Fibroblast of lung (primary cell): ENCODE data around the gene EOGT.

Experiments used
- EZH2 ChIP-seq: IDR thresholded peaks from 2 replicates; pipeline ENCODE4 v1.5.1; 2012; ENCODE audit warnings: low read length, control low read depth, mild to moderate bottlenecking; ENCODE audit errors: missing control alignments
- TF ChIP-seq, protein P1 (sequence below), 2 donors: IDR thresholded peaks in 1 of 2; conservative IDR thresholded peaks in 1 of 2; 1 replicate in 1 of 2; 2 replicates in 1 of 2; pipeline ENCODE4 v1.5.1; 2011 to 2012; ENCODE audit warnings: low read length in 2 of 2, control low read depth in 1 of 2, inconsistent platforms in 1 of 2, low read depth in 1 of 2, mild to moderate bottlenecking in 1 of 2

DNA sequence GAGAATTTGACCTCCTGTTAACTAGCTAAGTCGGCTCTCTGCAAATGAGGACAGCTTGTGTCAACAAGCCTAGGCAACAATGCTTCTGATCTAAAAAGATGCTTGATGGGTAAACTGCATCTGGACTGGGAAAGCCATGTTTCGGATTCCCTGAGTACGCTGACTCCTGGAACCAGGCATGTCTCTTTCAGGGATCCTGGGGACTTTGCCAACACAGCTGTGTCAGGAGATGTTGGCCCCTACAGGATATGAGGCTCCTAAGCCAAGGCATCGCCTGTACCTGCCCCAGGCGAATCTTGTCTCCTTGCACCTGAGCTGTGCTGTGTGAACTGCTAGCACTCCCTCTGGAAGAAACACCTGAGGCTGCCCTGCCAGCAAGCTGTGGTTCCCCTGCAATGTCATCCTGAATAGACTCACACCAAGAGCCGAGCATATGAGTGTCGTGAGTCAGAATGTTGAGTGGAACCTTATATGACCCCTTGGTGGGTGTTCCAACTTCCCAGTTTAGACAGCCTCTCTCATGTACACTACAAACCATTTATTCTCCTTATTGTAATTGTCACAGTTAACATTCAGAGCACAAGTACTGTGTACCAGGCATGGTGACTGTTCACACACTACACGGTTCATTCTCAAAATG is 17.0 kb downstream of the EOGT start:
- TF ChIP-seq, protein P1, sequence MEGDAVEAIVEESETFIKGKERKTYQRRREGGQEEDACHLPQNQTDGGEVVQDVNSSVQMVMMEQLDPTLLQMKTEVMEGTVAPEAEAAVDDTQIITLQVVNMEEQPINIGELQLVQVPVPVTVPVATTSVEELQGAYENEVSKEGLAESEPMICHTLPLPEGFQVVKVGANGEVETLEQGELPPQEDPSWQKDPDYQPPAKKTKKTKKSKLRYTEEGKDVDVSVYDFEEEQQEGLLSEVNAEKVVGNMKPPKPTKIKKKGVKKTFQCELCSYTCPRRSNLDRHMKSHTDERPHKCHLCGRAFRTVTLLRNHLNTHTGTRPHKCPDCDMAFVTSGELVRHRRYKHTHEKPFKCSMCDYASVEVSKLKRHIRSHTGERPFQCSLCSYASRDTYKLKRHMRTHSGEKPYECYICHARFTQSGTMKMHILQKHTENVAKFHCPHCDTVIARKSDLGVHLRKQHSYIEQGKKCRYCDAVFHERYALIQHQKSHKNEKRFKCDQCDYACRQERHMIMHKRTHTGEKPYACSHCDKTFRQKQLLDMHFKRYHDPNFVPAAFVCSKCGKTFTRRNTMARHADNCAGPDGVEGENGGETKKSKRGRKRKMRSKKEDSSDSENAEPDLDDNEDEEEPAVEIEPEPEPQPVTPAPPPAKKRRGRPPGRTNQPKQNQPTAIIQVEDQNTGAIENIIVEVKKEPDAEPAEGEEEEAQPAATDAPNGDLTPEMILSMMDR (conservative IDR thresholded peaks at IDR 0.05 in 1 of 2, IDR thresholded peaks at IDR 0.05 in 1 of 2; ENCODE audit: low read depth in 1 of 2, low read length in 2 of 2), result no peak
- TF ChIP-seq EZH2, result no peak
